ENCODE data around the gene POLD1.
"Not testable (repeated sequence)": the region's sequence is repeated elsewhere in the genome, so short reads cannot be mapped to it uniquely, and the experiment has no call there.

POLD1 gene

DNA sequence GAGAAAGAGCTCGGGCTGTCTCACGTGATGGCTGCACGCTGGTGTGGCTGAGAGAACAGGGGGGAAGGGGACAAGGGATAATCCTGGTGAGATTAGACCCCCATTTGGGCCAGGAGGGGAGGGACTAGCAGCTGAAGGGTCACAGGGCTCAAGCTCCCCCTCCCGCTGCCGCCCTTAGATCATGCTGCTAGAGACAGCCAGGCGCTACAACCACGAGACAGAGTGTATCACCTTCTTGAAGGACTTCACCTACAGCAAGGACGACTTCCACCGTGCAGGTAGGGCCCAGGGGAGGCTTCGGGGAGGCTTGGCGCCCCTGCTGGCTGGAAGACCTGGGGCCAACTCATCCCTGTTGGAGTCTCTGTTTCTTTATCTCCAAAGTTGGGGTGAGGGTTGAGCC lies 4.5 kb upstream of the POLD1 start:
- Mint-ChIP-seq H3K27ac (no peak overlapping the region), H3K27me3 (no peaks in the 10 kb centered on the region), H3K4me3 (no peak overlapping the region), H3K36me3 (ENCODE audit: low read depth) (peaks cover 45% of the 10 kb centered on the region), H3K4me1 (ENCODE audit: low read depth) (peaks cover 34% of the 10 kb centered on the region), H3K9me3 (no peaks in the 10 kb centered on the region)

DNA sequence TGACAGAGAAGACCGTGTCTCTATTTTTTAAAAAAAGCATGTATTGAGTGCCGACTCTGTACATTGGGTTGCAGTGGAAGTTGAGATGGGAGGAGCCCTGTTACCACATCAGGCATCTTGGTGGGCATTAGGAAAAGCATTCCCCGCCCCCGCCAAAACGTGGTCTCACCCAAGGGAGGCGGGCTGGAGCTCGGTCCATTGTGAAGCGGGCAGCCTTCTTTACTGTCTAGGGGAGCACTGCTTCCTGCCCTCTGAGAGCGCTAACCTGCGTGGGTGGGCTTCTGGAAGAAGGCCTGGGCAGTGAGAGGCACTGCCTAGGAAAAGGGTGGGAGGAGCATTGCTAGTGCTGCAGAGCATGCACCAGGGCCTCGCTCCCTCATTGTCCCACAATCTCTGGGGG lies 4.0 kb upstream of the POLD1 start:
- no peaks in the 10 kb centered on the region for H3K27me3 Mint-ChIP-seq
- peaks cover 50% of the 10 kb centered on the region for H3K36me3 Mint-ChIP-seq (ENCODE audit: low read depth)
- H3K4me3 Mint-ChIP-seq: no peak overlapping the region
- no peak overlapping the region for H3K27ac Mint-ChIP-seq
- peaks cover 37% of the 10 kb centered on the region for H3K4me1 Mint-ChIP-seq (ENCODE audit: low read depth)
- no peaks in the 10 kb centered on the region for H3K9me3 Mint-ChIP-seq

DNA sequence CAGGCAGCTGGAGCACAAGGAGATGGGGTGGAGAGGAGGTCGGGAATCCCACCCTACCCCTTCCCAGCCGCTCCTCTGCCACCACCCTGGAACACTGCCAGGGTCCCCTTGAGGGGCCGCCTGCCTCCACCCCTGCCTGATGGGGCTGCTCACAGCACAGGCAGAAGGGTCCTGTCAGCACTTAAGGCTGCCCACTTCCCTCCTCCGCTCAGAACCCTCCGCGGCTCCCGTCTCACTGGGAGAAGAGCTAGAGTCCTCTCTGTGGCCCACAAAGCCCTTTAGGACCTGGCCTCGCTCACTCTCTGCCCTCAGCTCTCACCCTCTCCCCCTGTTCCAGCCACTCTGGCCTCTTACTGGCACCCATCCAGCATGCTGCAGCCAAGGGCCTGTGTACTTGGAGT lies 3.4 kb upstream of the POLD1 start:
- H3K36me3 Mint-ChIP-seq (ENCODE audit: low read depth): peaks cover 53% of the 10 kb centered on the region
- no peak overlapping the region for H3K4me3 Mint-ChIP-seq
- no peaks in the 10 kb centered on the region for H3K27me3 Mint-ChIP-seq
- peaks cover 41% of the 10 kb centered on the region for H3K4me1 Mint-ChIP-seq (ENCODE audit: low read depth)
- no peak overlapping the region for H3K27ac Mint-ChIP-seq
- no peaks in the 10 kb centered on the region for H3K9me3 Mint-ChIP-seq

DNA sequence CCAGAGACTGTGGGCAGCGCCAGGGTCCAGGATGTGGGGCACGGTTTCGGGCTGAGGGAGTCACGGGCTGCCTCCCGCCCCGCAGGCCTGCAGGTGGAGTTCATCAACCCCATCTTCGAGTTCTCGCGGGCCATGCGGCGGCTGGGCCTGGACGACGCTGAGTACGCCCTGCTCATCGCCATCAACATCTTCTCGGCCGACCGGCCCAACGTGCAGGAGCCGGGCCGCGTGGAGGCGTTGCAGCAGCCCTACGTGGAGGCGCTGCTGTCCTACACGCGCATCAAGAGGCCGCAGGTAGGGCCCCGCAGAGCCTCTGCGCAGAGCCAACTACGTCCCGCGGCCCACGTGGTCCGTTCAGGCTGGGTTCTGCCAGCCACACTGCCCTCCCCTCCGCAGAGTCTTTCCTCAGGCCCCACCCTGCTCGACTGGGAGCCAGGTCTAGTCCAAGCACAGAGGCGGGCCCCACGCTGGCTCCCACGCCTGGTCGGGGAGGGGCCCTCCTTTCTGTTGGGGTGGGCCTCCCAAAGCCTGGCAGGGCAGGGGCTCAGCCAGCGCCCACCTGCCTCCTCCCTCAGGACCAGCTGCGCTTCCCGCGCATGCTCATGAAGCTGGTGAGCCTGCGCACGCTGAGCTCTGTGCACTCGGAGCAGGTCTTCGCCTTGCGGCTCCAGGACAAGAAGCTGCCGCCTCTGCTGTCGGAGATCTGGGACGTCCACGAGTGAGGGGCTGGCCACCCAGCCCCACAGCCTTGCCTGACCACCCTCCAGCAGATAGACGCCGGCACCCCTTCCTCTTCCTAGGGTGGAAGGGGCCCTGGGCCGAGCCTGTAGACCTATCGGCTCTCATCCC lies 2.0 kb upstream of the POLD1 start:
- peaks cover 35% of the 10 kb centered on the region for H3K4me1 Mint-ChIP-seq (ENCODE audit: low read depth)
- H3K4me3 Mint-ChIP-seq: no peak overlapping the region

GRCh38 chr19:50383001-50383851 lies 921 bp upstream of the POLD1 start:
- no peaks in the 10 kb centered on the region for H3K27me3 Mint-ChIP-seq
- H3K9me3 Mint-ChIP-seq: no peaks in the 10 kb centered on the region
- peak overlapping the region; percentile 95 for H3K4me3 Mint-ChIP-seq
- H3K27ac Mint-ChIP-seq: peak overlapping the region; percentile 99
- H3K36me3 Mint-ChIP-seq (ENCODE audit: low read depth): peaks cover 58% of the 10 kb centered on the region
- peaks cover 33% of the 10 kb centered on the region for H3K4me1 Mint-ChIP-seq (ENCODE audit: low read depth)

More for the DNA sequence above, 2.0 kb upstream of the POLD1 start:
- H3K9me3 Mint-ChIP-seq: no peaks in the 10 kb centered on the region
- H3K36me3 Mint-ChIP-seq (ENCODE audit: low read depth): peaks cover 57% of the 10 kb centered on the region
- no peak overlapping the region for H3K27ac Mint-ChIP-seq
- H3K27me3 Mint-ChIP-seq: no peaks in the 10 kb centered on the region

DNA sequence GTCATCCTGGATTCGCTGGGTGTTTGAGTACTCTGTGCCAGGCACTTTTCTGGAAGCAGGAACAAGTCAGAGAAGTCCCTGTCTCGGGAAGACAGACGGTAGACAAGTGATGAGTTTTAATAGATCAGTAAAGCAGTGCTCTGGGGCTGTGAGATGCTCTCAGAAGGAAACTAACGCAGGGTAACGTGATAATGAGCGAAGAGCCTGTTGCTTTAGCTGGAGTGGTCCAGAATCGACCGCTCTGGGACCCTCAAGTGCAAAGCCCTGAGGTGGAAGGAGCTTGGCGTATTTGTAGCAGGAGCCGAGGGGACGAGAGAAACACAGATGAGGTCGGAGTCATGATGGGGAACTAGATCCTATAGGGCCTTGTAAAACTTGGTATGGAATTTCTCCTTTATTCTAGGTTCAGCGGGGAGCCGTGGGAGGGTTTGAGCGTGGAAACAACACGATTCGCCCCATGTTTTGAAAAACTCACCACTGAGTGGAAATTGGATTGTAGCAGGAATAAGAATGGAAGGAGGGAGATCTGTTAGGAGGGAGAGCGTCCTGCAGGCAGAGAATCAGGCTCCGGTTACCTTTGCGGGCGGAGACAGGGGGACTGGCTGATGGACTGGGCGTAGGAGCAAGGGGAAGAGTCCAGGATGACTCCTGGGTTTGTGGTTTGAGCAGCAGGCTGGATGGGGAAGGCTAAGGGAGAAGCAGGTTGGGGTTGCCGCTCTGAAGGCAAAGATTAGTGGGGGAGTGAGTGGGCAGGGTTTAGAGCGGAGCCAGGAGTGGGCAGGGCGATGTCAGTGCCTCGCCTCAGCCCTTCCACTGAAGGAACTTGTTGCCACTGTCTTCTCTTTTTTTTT lies 763 bp downstream of the POLD1 start:
- no peaks in the 10 kb centered on the region for H3K9me3 Mint-ChIP-seq
- H3K4me1 Mint-ChIP-seq (ENCODE audit: low read depth): peaks cover 33% of the 10 kb centered on the region
- peak overlapping the region; percentile 95 for H3K4me3 Mint-ChIP-seq
- peaks cover 49% of the 10 kb centered on the region for H3K36me3 Mint-ChIP-seq (ENCODE audit: low read depth)
- H3K27ac Mint-ChIP-seq: peak overlapping the region; percentile 99
- H3K27me3 Mint-ChIP-seq: no peaks in the 10 kb centered on the region

DNA sequence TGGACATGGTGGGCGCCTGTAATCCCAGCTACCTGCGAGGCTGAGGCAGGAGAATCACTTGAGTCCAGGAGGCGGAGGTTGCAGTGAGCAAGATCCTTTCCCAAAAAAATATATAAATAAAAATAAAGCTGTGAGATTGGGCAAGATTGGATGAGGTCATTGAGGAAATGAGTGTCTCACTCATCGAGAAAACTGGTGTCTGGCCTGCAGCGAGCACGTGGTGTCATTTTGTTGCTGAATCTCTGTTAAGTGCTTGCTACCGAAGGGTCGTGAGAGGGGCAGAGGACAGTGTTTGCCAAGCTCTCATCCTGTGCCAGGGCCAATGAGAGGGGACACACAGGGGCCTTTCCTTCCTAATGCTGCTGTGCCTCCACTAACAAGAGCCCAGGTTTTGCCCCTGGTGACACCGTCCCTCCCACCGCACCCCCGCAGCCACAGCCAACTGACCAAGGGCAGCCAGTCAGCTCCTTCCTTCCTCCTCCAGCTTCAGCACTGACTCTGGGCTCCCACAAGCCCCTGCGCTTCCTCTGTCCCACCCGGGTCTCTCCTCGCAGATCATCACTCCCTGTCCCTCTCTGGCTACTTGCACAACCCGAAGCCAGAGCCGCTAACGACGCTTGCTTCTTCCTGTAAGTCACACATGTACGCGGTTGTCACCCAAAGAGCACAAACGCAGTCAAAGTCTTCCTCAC lies 3.2 kb downstream of the POLD1 start:
- peaks cover 33% of the 10 kb centered on the region for H3K4me1 Mint-ChIP-seq (ENCODE audit: low read depth)
- peaks cover 53% of the 10 kb centered on the region for H3K36me3 Mint-ChIP-seq (ENCODE audit: low read depth)
- no peaks in the 10 kb centered on the region for H3K9me3 Mint-ChIP-seq
- peak overlapping the region; percentile 1 for H3K27ac Mint-ChIP-seq
- H3K4me3 Mint-ChIP-seq: peak overlapping the region; percentile 18
- no peaks in the 10 kb centered on the region for H3K27me3 Mint-ChIP-seq

DNA sequence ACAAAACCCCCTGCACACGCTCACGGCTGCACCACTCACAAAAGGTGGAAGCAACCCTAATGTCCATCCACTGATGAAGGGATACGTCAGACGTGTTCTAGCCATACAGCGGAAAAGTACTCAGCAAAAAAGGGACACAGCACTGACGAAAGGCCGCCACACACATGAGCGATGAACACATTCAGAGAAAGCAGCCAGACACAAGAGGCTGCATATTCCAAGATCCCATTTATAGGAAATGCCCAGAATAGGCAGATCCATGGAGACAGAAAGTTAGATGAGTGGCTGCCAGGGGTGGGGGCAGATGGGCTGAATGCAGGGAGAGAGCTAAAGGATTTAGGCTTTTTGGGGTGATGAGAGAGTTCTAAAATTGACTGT lies 3.7 kb downstream of the POLD1 start:
- peaks cover 33% of the 10 kb centered on the region for H3K4me1 Mint-ChIP-seq (ENCODE audit: low read depth)
- H3K27ac Mint-ChIP-seq: peak overlapping the region; percentile 1
- peak overlapping the region; percentile 18 for H3K4me3 Mint-ChIP-seq
- H3K9me3 Mint-ChIP-seq: no peaks in the 10 kb centered on the region
- H3K27me3 Mint-ChIP-seq: no peaks in the 10 kb centered on the region
- peaks cover 58% of the 10 kb centered on the region for H3K36me3 Mint-ChIP-seq (ENCODE audit: low read depth)

DNA sequence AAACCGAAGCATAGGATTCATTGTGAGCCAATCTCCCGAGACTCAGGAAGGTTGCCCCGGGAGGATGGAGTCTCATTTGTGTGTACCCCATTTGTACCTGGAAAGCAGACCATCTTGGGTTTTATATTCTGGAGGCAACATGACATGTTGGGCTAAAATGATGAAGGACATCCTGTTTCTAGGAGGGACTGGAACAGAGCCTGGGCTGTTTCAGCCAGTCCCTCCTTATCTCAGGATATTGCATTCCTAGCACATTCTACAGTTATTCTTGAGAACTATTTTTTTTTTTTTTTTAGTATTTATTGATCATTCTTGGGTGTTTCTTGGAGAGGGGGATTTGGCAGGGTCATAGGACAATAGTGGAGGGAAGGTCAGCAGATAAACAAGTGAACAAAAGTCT lies 6.1 kb downstream of the POLD1 start:
- Mint-ChIP-seq H3K4me1 (ENCODE audit: low read depth) (peaks cover 10% of the 10 kb centered on the region), H3K36me3 (ENCODE audit: low read depth) (peaks cover 56% of the 10 kb centered on the region)
- not testable (repeated sequence) for H3K27me3 Mint-ChIP-seq, H3K4me3 Mint-ChIP-seq, H3K27ac Mint-ChIP-seq, H3K9me3 Mint-ChIP-seq

DNA sequence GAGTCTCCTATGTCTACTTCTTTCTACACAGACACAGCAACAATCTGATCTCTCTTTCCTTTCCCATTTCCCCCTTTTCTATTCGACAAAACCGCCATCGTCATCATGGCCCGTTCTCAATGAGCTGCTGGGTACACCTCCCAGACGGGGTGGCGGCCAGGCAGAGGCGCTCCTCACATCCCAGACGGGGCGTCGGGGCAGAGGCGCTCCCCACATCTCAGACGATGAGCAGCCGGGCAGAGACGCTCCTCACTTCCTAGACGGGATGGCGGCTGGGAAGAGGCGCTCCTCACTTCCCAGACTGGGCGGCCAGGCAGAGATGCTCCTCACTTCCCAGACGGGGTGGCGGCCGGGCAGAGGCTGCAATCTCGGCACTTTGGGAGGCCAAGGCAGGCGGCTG lies 6.8 kb downstream of the POLD1 start:
- H3K4me1 Mint-ChIP-seq (ENCODE audit: low read depth); H3K27ac Mint-ChIP-seq; H3K9me3 Mint-ChIP-seq; H3K27me3 Mint-ChIP-seq; H3K4me3 Mint-ChIP-seq: not testable (repeated sequence)
- H3K36me3 Mint-ChIP-seq (ENCODE audit: low read depth): peaks cover 59% of the 10 kb centered on the region

- no peaks in the 10 kb centered on the region for H3K27me3 Mint-ChIP-seq
- no peaks in the 10 kb centered on the region for H3K9me3 Mint-ChIP-seq
- no peak overlapping the region for H3K27ac Mint-ChIP-seq
- no peak overlapping the region for H3K4me3 Mint-ChIP-seq
- peaks cover 55% of the 10 kb centered on the region for H3K36me3 Mint-ChIP-seq (ENCODE audit: low read depth)
- peaks cover 2% of the 10 kb centered on the region for H3K4me1 Mint-ChIP-seq (ENCODE audit: low read depth)
Measured at GRCh38 chr19:50392759-50393158, 8.6 kb downstream of the POLD1 start.

- H3K36me3 Mint-ChIP-seq (ENCODE audit: low read depth): peaks cover 51% of the 10 kb centered on the region
- no peak overlapping the region for H3K27ac Mint-ChIP-seq
- no peaks in the 10 kb centered on the region for H3K9me3 Mint-ChIP-seq
- no peak overlapping the region for H3K4me3 Mint-ChIP-seq
- H3K27me3 Mint-ChIP-seq: no peaks in the 10 kb centered on the region
- no peaks in the 10 kb centered on the region for H3K4me1 Mint-ChIP-seq (ENCODE audit: low read depth)
Measured at GRCh38 chr19:50393589-50393988, 9.4 kb downstream of the POLD1 start.

- H3K36me3 Mint-ChIP-seq (ENCODE audit: low read depth): peaks cover 51% of the 10 kb centered on the region
- no peaks in the 10 kb centered on the region for H3K9me3 Mint-ChIP-seq
- no peak overlapping the region for H3K4me3 Mint-ChIP-seq
- no peak overlapping the region for H3K27ac Mint-ChIP-seq
- H3K27me3 Mint-ChIP-seq: no peaks in the 10 kb centered on the region
- H3K4me1 Mint-ChIP-seq (ENCODE audit: low read depth): no peaks in the 10 kb centered on the region
Measured at GRCh38 chr19:50394017-50394416, 9.9 kb downstream of the POLD1 start.

- Mint-ChIP-seq H3K4me1 (ENCODE audit: low read depth) (no peaks in the 10 kb centered on the region), H3K36me3 (ENCODE audit: low read depth) (peaks cover 34% of the 10 kb centered on the region), H3K27ac (no peak overlapping the region), H3K9me3 (no peaks in the 10 kb centered on the region), H3K27me3 (no peaks in the 10 kb centered on the region), H3K4me3 (no peak overlapping the region)
Measured at GRCh38 chr19:50398675-50399367, 14.7 kb downstream of the POLD1 start.

All from stimulated activated naive CD8-positive, alpha-beta T cell treated with anti-CD3 and anti-CD28 coated beads, Interleukin-15, Interleukin-2, amounts not matched to agents 100 ng/mL and 50 ng/mL, for 24 hours (primary cell).